ENCODE measurements around the gene APOBEC3B.
"Not testable (repeated sequence)": the region's sequence is repeated elsewhere in the genome, so short reads cannot be mapped to it uniquely, and the experiment has no call there.

APOBEC3B gene

GRCh38 chr22:38951734-38952133 lies 30.4 kb upstream of the APOBEC3B start:
- no peak for DNase-seq (ENCODE audit: low spot score)

- no peak for DNase-seq (ENCODE audit: low spot score)
These were observed 29.7 kb upstream of the APOBEC3B start for GRCh38 chr22:38952281-38952993.

GRCh38 chr22:38953091-38953490 lies 29.1 kb upstream of the APOBEC3B start:
- peak; percentile 38 for DNase-seq (ENCODE audit: low spot score)

- DNase-seq (ENCODE audit: low spot score) = no peak
These were observed 28.4 kb upstream of the APOBEC3B start for GRCh38 chr22:38953577-38954413.

- peak; percentile 40 for DNase-seq (ENCODE audit: low spot score)
These were observed 27.6 kb upstream of the APOBEC3B start for GRCh38 chr22:38954414-38955043.

GRCh38 chr22:38955250-38955905 lies 26.8 kb upstream of the APOBEC3B start:
- peak; percentile 34 for DNase-seq (ENCODE audit: low spot score)

- DNase-seq (ENCODE audit: low spot score) = peak; percentile 34
These were observed 26.2 kb upstream of the APOBEC3B start for GRCh38 chr22:38955926-38956325.

GRCh38 chr22:38956551-38956950 lies 25.6 kb upstream of the APOBEC3B start:
- peak; percentile 39 for DNase-seq (ENCODE audit: low spot score)

GRCh38 chr22:38957046-38957770 lies 24.9 kb upstream of the APOBEC3B start, which contains the start of gene APOBEC3A:
Gene APOBEC3A (plus strand): TSS chr22:38957609. CDS start chr22:38957692, 83 bp downstream.
- no peak for DNase-seq (ENCODE audit: low spot score)

GRCh38 chr22:38957808-38958650 lies 24.1 kb upstream of the APOBEC3B start:
- no peak for DNase-seq (ENCODE audit: low spot score)

- not testable (repeated sequence) for DNase-seq (ENCODE audit: low spot score)
These were observed 23.6 kb upstream of the APOBEC3B start for GRCh38 chr22:38958651-38958943.

- no peak for DNase-seq (ENCODE audit: low spot score)
These were observed 22.6 kb upstream of the APOBEC3B start for GRCh38 chr22:38959590-38959989.

- DNase-seq (ENCODE audit: low spot score) = not testable (repeated sequence)
These were observed 21.5 kb upstream of the APOBEC3B start for GRCh38 chr22:38960673-38961072.

- DNase-seq (ENCODE audit: low spot score) = not testable (repeated sequence)
These were observed 18.8 kb upstream of the APOBEC3B start for GRCh38 chr22:38963291-38963738.

- no peak for DNase-seq (ENCODE audit: low spot score)
These were observed 18.3 kb upstream of the APOBEC3B start for GRCh38 chr22:38963872-38964271.

GRCh38 chr22:38964306-38964705 lies 17.8 kb upstream of the APOBEC3B start:
- DNase-seq (ENCODE audit: low spot score) = no peak

- DNase-seq (ENCODE audit: low spot score) = no peak
These were observed 17.2 kb upstream of the APOBEC3B start for GRCh38 chr22:38964989-38965388.

GRCh38 chr22:38965614-38966379 lies 16.4 kb upstream of the APOBEC3B start:
- DNase-seq (ENCODE audit: low spot score) = no peak

GRCh38 chr22:38966380-38966702 lies 15.8 kb upstream of the APOBEC3B start:
- no peak for DNase-seq (ENCODE audit: low spot score)

GRCh38 chr22:38966942-38967341 lies 15.2 kb upstream of the APOBEC3B start:
- DNase-seq (ENCODE audit: low spot score) = no peak
